Astrocyte of the spinal cord (primary cell): Measurements from ENCODE around the gene ZHX3.
A peak's percentile ranks its signal among the peaks of the same experiment; 100 is the strongest.

ENCODE experiments used
- DNase-seq: peaks from one replicate; pipeline ENCODE4 v3.0.0; 2011; ENCODE audit warnings: low read depth, low spot score
- H3K4me3 ChIP-seq: 2 replicates; pipeline ENCODE4 v1.5.1; 2011; ENCODE audit warnings: low read depth, mild to moderate bottlenecking, low read length, moderate library complexity
- in situ Hi-C: cut with HindIII; loops from 2 replicates; pipeline ENCODE4 v1.10.0; 2017; ENCODE audit warnings: low sequenced_read_pairs
- TF ChIP-seq, protein P1 (sequence below): IDR thresholded peaks from 2 replicates; pipeline ENCODE4 v1.5.1; 2012; ENCODE audit warnings: low read depth, mild to moderate bottlenecking, low read length, inconsistent platforms

ZHX3 gene, protein sequence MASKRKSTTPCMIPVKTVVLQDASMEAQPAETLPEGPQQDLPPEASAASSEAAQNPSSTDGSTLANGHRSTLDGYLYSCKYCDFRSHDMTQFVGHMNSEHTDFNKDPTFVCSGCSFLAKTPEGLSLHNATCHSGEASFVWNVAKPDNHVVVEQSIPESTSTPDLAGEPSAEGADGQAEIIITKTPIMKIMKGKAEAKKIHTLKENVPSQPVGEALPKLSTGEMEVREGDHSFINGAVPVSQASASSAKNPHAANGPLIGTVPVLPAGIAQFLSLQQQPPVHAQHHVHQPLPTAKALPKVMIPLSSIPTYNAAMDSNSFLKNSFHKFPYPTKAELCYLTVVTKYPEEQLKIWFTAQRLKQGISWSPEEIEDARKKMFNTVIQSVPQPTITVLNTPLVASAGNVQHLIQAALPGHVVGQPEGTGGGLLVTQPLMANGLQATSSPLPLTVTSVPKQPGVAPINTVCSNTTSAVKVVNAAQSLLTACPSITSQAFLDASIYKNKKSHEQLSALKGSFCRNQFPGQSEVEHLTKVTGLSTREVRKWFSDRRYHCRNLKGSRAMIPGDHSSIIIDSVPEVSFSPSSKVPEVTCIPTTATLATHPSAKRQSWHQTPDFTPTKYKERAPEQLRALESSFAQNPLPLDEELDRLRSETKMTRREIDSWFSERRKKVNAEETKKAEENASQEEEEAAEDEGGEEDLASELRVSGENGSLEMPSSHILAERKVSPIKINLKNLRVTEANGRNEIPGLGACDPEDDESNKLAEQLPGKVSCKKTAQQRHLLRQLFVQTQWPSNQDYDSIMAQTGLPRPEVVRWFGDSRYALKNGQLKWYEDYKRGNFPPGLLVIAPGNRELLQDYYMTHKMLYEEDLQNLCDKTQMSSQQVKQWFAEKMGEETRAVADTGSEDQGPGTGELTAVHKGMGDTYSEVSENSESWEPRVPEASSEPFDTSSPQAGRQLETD

DNA sequence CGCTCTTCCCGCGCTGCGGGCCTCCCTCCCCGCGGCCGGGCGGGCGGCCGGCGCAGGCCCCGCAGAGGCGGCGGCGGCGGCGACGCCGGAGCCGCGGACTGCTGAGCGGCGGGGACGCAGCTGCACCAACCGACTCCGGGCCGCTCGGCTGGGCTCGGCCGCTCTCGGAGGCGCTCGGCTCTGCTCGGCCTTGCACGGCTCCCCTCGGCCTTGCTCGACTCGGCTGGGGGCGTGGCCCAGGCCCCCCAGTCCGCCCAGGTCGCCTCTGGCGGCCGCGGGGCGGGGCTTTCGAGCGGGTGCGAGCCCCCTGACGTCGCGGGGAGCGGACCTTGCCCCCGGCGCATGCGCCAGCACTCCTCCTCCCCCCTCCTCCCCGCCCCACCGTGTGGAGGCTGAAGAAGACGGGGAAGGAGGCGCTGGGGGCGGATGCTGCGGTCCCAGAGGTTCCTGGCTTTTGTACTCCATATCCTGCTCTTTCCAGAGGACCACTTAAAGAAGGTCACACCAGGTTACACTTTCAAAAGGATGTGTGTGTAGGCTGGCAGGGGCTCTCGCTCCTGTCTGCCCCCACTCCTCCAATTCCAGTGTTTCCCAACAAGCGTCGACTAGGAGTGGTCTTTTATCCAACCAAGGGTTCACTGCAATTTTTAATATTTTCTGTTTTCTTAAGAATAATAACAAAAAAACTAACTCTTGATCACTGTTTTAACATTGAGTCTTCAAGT lies at the start of gene ZHX3:
TSS of gene ZHX3 (minus strand) at position 186 of the 725 bp plus-strand sequence. CDS start 112,815 bp downstream, outside the sequence.
- H3K4me3 ChIP-seq = peak within 1 kb of the TSS; percentile 84
- in situ Hi-C loops = no loop called here
- TF ChIP-seq, protein P1, sequence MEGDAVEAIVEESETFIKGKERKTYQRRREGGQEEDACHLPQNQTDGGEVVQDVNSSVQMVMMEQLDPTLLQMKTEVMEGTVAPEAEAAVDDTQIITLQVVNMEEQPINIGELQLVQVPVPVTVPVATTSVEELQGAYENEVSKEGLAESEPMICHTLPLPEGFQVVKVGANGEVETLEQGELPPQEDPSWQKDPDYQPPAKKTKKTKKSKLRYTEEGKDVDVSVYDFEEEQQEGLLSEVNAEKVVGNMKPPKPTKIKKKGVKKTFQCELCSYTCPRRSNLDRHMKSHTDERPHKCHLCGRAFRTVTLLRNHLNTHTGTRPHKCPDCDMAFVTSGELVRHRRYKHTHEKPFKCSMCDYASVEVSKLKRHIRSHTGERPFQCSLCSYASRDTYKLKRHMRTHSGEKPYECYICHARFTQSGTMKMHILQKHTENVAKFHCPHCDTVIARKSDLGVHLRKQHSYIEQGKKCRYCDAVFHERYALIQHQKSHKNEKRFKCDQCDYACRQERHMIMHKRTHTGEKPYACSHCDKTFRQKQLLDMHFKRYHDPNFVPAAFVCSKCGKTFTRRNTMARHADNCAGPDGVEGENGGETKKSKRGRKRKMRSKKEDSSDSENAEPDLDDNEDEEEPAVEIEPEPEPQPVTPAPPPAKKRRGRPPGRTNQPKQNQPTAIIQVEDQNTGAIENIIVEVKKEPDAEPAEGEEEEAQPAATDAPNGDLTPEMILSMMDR = no peak
- DNase-seq = peak; percentile 98

DNA sequence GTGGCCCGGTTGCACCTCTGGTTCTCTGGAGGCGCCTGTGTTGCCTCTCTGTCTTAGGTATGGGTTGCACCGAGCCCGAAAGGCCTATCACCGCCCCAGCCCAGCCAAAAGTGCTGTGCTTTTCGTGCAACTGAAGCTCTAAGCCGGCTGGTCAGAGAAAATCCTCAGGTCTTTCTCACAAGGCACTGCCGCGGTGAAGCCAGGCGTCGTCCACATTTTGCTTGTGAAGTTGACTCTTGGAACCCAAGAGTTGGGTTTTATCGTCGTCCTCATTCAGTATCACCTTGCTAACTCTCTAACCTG lies 49.8 kb upstream of the ZHX3 start:
- in situ Hi-C loops = no loop called here
- H3K4me3 ChIP-seq = no peak overlapping the region
- DNase-seq = no peak
- TF ChIP-seq, protein P1 = no peak

DNA sequence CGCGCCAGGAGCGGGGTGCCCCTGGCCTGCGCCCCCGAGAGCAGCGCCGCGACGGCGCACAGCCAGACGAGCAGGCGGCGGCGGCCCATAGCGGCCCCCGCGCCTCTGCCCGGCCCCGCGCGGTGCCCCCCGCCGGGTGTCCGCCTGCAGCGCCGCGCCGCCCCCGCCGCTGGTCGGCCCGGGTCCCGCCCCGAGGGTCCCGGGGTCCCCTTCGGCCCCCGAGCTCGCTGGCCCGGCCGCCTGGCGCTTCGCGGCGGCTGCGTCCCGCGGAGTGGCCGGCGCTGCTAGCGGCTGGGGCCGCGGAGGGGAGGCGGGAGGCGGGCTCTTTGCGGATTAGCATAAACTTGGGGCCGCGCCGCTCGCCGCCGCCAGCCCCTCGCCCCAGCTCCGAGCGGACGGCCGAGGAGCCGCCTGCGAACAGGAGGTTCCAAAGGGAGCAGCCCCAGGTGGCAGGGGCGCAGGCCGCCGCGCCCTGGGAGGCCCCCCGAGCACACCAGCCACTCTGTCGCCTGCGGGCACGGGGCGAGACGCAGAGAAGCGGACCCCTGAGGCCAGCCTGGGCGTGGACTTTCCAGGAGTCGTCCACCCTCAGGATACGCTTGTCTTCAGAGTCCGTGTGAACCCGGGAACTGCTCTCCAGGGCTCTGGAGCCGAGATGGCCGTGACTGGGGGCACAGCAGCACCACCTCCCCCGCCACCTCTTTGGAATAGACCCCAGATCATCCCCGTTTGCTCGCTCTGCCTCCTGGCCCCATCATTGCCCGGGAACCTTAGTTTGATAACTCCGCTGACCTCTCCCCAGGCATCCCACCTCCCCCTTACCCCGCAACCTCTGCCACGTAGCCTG lies 49.2 kb upstream of the ZHX3 start, which contains the start of gene EMILIN3:
TSS of gene EMILIN3 (minus strand) at position 273 of the 847 bp plus-strand sequence. CDS start at position 89, 184 bp downstream.
- H3K4me3 ChIP-seq = no peak within 1 kb of the TSS
- no peak for DNase-seq

DNA sequence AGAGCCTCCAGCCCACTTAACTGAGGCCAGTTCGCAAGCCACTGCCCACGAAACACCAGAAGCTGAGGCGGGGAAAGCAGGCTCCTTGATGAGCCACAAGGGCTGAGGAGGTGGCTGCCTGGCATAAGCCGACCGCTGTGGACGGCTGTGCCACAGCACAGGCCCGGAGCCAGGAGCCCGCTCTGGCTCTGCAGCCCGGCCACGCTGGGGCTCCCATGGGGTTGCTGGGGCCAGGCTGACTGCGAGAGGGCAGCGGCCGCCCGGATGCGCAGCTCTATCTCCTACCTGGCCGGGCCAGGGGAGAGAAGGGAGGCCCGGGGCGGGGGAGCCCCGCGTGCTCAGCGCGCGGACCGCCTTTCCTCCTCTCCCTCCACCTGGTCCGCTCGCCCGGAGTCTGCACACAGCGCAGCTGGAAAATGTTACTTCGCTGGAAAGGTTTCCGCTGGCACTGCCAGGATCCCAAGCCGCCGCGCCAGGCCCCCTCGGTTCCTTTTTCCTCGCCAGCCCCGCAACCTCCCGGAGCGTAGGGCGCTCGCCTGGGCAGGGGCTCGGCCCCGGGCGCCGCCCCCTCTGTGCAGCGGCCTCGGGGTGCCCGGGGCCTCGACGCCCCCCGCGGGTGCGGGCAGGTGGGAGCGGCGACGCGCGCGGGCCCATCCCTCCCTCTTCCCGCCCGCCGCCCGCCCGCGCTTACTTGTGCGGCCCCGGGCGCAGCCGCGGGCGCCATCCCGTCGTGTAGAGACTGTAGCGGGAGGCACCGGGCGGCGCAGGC lies 48.4 kb upstream of the ZHX3 start:
- TF ChIP-seq, protein P1 = no peak
- in situ Hi-C loops = no loop called here
- no peak for DNase-seq
- H3K4me3 ChIP-seq = no peak overlapping the region

More for the DNA sequence above, 49.2 kb upstream of the ZHX3 start, which contains the start of gene EMILIN3:
- TF ChIP-seq, protein P1 = no peak
- in situ Hi-C loops = no loop called here

DNA sequence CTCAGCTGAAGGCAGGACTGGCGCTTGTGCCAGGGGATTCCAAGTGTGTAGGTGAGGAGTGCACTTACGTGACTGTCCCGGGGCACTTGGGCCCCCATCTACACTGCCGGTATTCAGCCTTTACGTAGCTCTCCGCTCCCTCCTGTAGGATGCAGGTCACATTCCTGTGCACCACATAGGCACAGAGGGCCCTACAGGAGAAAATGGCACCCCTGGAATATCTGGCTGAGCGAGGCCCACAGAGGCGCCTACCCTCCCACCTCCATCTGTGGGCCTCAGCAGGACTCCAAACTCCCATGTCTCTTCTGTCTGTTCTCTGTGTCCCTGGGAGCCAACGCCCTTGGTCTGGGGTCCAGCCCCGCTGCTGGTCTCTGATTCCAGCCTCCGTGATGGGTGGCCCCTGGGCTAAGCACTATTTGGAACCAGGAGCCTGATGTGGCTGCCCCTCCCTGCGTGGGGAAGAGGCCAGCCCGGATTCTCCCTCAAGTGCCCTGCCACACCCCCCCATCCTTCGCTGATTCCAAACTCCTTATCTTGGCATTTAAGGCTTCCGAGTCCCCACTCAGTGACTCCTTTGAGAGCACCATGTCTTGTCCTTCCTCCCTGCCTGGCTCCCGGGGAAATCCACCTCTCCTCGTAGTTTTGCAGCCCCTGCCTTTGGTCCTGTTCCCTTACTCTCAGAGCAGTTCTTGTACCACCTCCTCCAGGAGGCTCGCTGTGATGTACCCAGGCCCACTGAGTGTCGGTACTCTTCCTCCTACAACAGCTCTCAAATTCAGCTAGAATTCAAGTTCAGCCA lies 47.6 kb upstream of the ZHX3 start:
- TF ChIP-seq, protein P1 = no peak
- no peak overlapping the region for H3K4me3 ChIP-seq
- DNase-seq = no peak
- in situ Hi-C loops = no loop called here
